AG09319 (cell line): ENCODE data around the gene HOXB3.

Experiments used
- DNase-seq: peaks from one replicate; pipeline ENCODE4 v3.0.0-alpha.2; 2010; ENCODE audit warnings: low read depth; ENCODE audit errors: extremely low read depth
- CTCF ChIP-seq: IDR thresholded peaks from 2 replicates; pipeline ENCODE4 v1.5.1; 2011; ENCODE audit warnings: low read depth, mild to moderate bottlenecking, inconsistent platforms, low read length, moderate library complexity

The HOXB3 gene

GRCh38 chr17:48627623-48628521 lies 37.8 kb upstream of the HOXB3 start:
- no peak for TF ChIP-seq CTCF
- DNase-seq: no peak

DNA sequence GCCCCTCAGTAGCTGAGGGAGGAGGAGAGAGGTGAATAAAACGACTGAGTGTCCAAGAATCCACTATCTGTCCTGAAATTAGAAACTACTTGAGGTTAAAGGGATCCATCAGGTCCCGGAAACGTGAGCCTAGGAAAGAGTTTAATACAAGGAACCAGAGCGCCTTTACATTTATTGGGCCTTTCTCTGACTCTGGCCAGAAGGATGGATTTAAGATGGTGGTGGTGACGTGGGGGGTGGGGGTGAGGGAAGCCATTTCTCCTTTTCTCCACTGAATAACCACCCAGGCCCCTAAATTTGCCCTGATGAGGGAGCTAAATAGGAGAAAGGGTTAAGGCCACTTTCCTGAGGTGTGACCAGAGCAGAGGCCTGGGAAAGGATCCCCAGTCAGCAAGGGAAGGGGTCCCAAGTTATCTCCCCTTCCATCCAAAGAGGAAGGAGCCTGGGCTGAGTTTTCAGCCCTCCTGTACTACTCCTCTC lies 37.1 kb upstream of the HOXB3 start:
- no peak for TF ChIP-seq CTCF
- no peak for DNase-seq

- no peak for DNase-seq
- TF ChIP-seq CTCF: no peak
Measured at GRCh38 chr17:48626245-48627117, 36.4 kb upstream of the HOXB3 start, which contains the start of gene HOXB9. TSS of gene HOXB9 (minus strand) at chr17:48626358. CDS start at chr17:48626269, 89 bp downstream.

- TF ChIP-seq CTCF: no peak
- no peak for DNase-seq
Measured at GRCh38 chr17:48625495-48626244, 35.6 kb upstream of the HOXB3 start.

- no peak for TF ChIP-seq CTCF
- no peak for DNase-seq
Measured at GRCh38 chr17:48624544-48625494, 34.8 kb upstream of the HOXB3 start.

DNA sequence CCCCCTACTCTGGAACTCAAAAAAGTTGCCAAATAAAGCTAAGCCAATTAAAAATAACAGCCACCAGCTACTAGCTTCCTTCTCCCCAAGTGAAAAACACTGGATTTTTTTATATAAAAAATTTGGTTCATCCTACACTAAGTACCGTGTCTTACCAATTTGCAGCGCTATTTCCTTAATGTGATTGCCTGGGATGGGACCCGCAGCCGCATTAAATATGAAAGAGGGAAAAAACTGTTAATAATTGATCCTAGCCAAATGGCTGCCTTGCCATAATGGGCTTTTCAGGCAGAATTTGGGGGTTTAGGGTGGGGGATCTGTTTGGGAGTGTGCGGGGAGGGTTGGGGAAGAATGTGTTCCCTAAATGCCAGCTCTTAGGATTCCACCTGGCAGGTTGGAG lies 34.1 kb upstream of the HOXB3 start:
- DNase-seq: no peak
- TF ChIP-seq CTCF: no peak
